HepG2 (cell line): ENCODE measurements around the gene GTF2H2. TPM values are rescaled to one million over a fixed set of nuclear protein-coding genes. Genes with fewer than 3 reads are reported as not detected.
"Not testable (repeated sequence)": the region's sequence is repeated elsewhere in the genome, so short reads cannot be mapped to it uniquely, and the experiment has no call there.

ENCODE experiments used
- ATAC-seq: fragments of 200-7000 bp; cut with Tn5 transposase; 3 replicates; pipeline ENCODE4 v1.9.1; 2020; ENCODE audit warnings: mild to moderate bottlenecking, moderate library complexity
- Bru-seq: library from RNA; stranded (reverse); fragments of 400-500 nt; gene quantifications from one replicate; lab custom pipeline; 2021; lab: Mats Ljungman, UMichigan
- BruChase-seq, 2 experiments: library from RNA; stranded (reverse); fragments of 400-500 nt; gene quantifications; one replicate each; lab custom pipeline; 2021; lab: Mats Ljungman, UMichigan
- BruUV-seq: library from RNA; stranded (reverse); fragments of 400-500 nt; replicated peaks from 2 replicates; lab custom pipeline; 2021; lab: Mats Ljungman, UMichigan
- CTCF ChIA-PET: fragments of 300-600 bp; formaldehyde crosslinking; extraction: SDS; loops from one replicate; lab custom pipeline; 2021; ENCODE audit warnings: low total read pairs, inconsistent platforms, low intra/inter-chr PET ratio; lab: Yijun Ruan, JAX
- POLR2A ChIA-PET: fragments of 350-600 bp; sonication (Branson Sonifier 250); formaldehyde crosslinking; loops from one replicate; lab custom pipeline; 2020; ENCODE audit warnings: antibody characterized with exemption, inconsistent platforms; lab: Yijun Ruan, JAX
- DNase-seq: peaks from one replicate; pipeline ENCODE4 v3.0.0-alpha.2; 2015; ENCODE audit warnings: low spot score
- FAIRE-seq: peaks from 3 replicates; lab custom pipeline; 2011; peaks lifted over from hg19 to GRCh38; lab: Jason Lieb, UNC
- H2AFZ ChIP-seq: one replicate; pipeline ENCODE4 v1.6.1; 2011; ENCODE audit warnings: low read length, inconsistent platforms
- H3K27ac ChIP-seq: fragments of 300-600 bp; 3 replicates; pipeline ENCODE4 v1.8.0; 2011; ENCODE audit warnings: mixed run types, mild to moderate bottlenecking, mixed read lengths, low read length, inconsistent platforms; ENCODE audit not compliant: insufficient read depth; ENCODE audit errors: extremely low read length
- H3K27me3 ChIP-seq, 2 experiments: fragments of 200-600 bp in 1 of 2; 2 replicates in 1 of 2; 3 replicates in 1 of 2; pipeline versions ENCODE4 v1.6.0 to v1.8.0; 2011; ENCODE audit warnings: low read length in 2 of 2, mild to moderate bottlenecking in 2 of 2, moderate library complexity in 2 of 2, inconsistent platforms in 1 of 2; ENCODE audit not compliant: insufficient read depth in 2 of 2, control insufficient read depth in 1 of 2
- H3K36me3 ChIP-seq, 2 experiments: fragments of 200-600 bp in 1 of 2; replicated peaks in 1 of 2; 2 replicates in 1 of 2; 3 replicates in 1 of 2; pipeline versions ENCODE4 v1.5.1 to v1.8.0; 2011; ENCODE audit warnings: low read length in 2 of 2, inconsistent platforms in 1 of 2; ENCODE audit not compliant: insufficient read depth in 2 of 2, control insufficient read depth in 1 of 2
- H3K4me1 ChIP-seq: 2 replicates; pipeline ENCODE4 v1.5.1; 2012; ENCODE audit warnings: low read length, inconsistent platforms; ENCODE audit not compliant: insufficient read depth
- H3K4me2 ChIP-seq: 2 replicates; pipeline ENCODE4 v1.6.0; 2011; ENCODE audit warnings: low read depth, low read length, inconsistent platforms
- H3K4me3 ChIP-seq, 3 experiments: fragments of 200-600 bp in 1 of 3; sonication (generic), shearing (Covaris generic) in 1 of 3; replicated peaks in 1 of 3; 2 replicates each; pipeline ENCODE4 v1.5.1; 2011 to 2016; ENCODE audit warnings: low read length in 3 of 3, inconsistent platforms in 2 of 3, low read depth in 2 of 3, mild to moderate bottlenecking in 2 of 3, control low read depth in 1 of 3, mixed read lengths in 1 of 3; ENCODE audit not compliant: insufficient read depth in 1 of 3
- H3K79me2 ChIP-seq: one replicate; pipeline ENCODE4 v1.6.1; 2011; ENCODE audit warnings: low read length, inconsistent platforms; ENCODE audit not compliant: insufficient read depth
- H3K9ac ChIP-seq: 2 replicates; pipeline ENCODE4 v1.6.0; 2011; ENCODE audit warnings: mild to moderate bottlenecking, low read depth, low read length, inconsistent platforms; ENCODE audit not compliant: insufficient read depth
- H3K9me3 ChIP-seq: 2 replicates; pipeline ENCODE4 v1.5.1; 2012; ENCODE audit warnings: mild to moderate bottlenecking, low read length
- H4K20me1 ChIP-seq: 2 replicates; pipeline ENCODE4 v1.6.0; 2011; ENCODE audit warnings: inconsistent platforms, mild to moderate bottlenecking, low read length, moderate library complexity; ENCODE audit not compliant: insufficient read depth
- WGBS: methylation state at CpG from one replicate; pipeline ENCODE4 v1.1.6; 2017; ENCODE audit warnings: low lambda C conversion rate; 5-methylcytosine and 5-hydroxymethylcytosine counted together
- in situ Hi-C: cut with HindIII; loops from 2 replicates; pipeline ENCODE4 v1.10.0; 2017; ENCODE audit warnings: low pct_unique_long_range_greater_than_20kb; ENCODE audit not compliant: extremely low pct_ligation_motif_present
- intact Hi-C: fragments of 100-400 bp; cut with micrococcal nuclease; formaldehyde crosslinking; loops from one replicate; pipeline ENCODE4 v1.10.0; 2022; ENCODE audit not compliant: unreplicated experiment
- long read RNA-seq, 2 experiments: library from RNA in 1 of 2; library from polyadenylated mRNA in 1 of 2; stranded (forward) in 1 of 2; unstranded in 1 of 2; transcript quantifications; one replicate each; pipeline ENCODE4 v2.0.0, GENCODE V29; 2019 to 2022
- polyA minus RNA-seq, 3 experiments: library from RNA; depleted of rRNA, polyadenylated mRNA; stranded (reverse); fragments of >200 nt; gene quantifications; 2 replicates each; pipeline ENCODE4 v1.2.3, GENCODE V29; 2011; ENCODE audit warnings: low replicate concordance in 1 of 3
- polyA plus RNA-seq, 8 experiments: library from polyadenylated mRNA; depleted of rRNA in 3 of 8; stranded (reverse) in 7 of 8; unstranded in 1 of 8; fragments of >200 nt; fragmentation: Illumina TruSeq in 4 of 8; extraction: Trizol in 4 of 8; gene quantifications; 2 replicates each; pipeline versions ENCODE4 v1.2.1 to v1.2.3, GENCODE V29; 2011 to 2016; ENCODE audit warnings: low read depth in 4 of 8, missing spikeins in 1 of 8, mixed read lengths in 1 of 8; ENCODE audit not compliant: insufficient read depth in 1 of 8
- total RNA-seq, 5 experiments: library from RNA; depleted of rRNA; stranded (reverse); fragments of >200 nt; fragmentation: Illumina TruSeq; extraction: Trizol; gene quantifications; 2 replicates each; pipeline ENCODE4 v1.2.3, GENCODE V29; 2016; ENCODE audit warnings: low read depth in 1 of 5

The GTF2H2 gene
- total RNA-seq (2016; rRNA removed; fragmentation: Illumina TruSeq; extraction: Trizol) (38.1 and 39.1 TPM in 2 replicates), polyA plus RNA-seq (2011; rRNA removed) (11.0 and 14.5 TPM in 2 replicates), polyA minus RNA-seq (2011; rRNA and poly(A)+ RNA removed; ENCODE audit: low replicate concordance) (3.0 and 10.3 TPM in 2 replicates), Bru-seq, nascent RNA (percentile 49 among the genes with signal in this experiment), BruChase-seq, experiment 1, labeled RNA remaining after a 6-hour chase (percentile 61 among the genes with signal in this experiment), BruChase-seq, experiment 2, labeled RNA remaining after a 2-hour chase (percentile 58 among the genes with signal in this experiment)
- total RNA-seq (2016; cell fraction: cytosol; rRNA removed; fragmentation: Illumina TruSeq; extraction: Trizol; ENCODE audit: low read depth), result 25.3 and 27.0 TPM in 2 replicates
- 38.7 and 42.1 TPM in 2 replicates for total RNA-seq (2016; cell fraction: insoluble cytoplasmic fraction; rRNA removed; fragmentation: Illumina TruSeq; extraction: Trizol)
- total RNA-seq (2016; cell fraction: membrane; rRNA removed; fragmentation: Illumina TruSeq; extraction: Trizol), result 28.4 and 29.0 TPM in 2 replicates
- 38.6 and 41.5 TPM in 2 replicates for total RNA-seq (2016; cell fraction: nucleus; rRNA removed; fragmentation: Illumina TruSeq; extraction: Trizol)
- polyA plus RNA-seq (2011; cell fraction: cytosol; rRNA removed), result 4.5 and 6.3 TPM in 2 replicates
- 10.6 and 13.9 TPM in 2 replicates for polyA plus RNA-seq (2011; cell fraction: nucleus; rRNA removed)
- polyA plus RNA-seq (2012), result 13.1 and 22.5 TPM in 2 replicates
- polyA plus RNA-seq (2016; cell fraction: cytosol; fragmentation: Illumina TruSeq; extraction: Trizol; ENCODE audit: low read depth), result 13.8 and 18.8 TPM in 2 replicates
- 39.5 and 45.9 TPM in 2 replicates for polyA plus RNA-seq (2016; cell fraction: insoluble cytoplasmic fraction; fragmentation: Illumina TruSeq; extraction: Trizol; ENCODE audit: low read depth)
- polyA plus RNA-seq (2016; cell fraction: membrane; fragmentation: Illumina TruSeq; extraction: Trizol; ENCODE audit: low read depth), result 19.9 and 23.2 TPM in 2 replicates
- 44.2 and 49.4 TPM in 2 replicates for polyA plus RNA-seq (2016; cell fraction: nucleus; fragmentation: Illumina TruSeq; extraction: Trizol; ENCODE audit: insufficient read depth, low read depth)
- 4.4 and 6.1 TPM in 2 replicates for polyA minus RNA-seq (2011; cell fraction: cytosol; rRNA and poly(A)+ RNA removed)
- 51.1 and 58.3 TPM in 2 replicates for polyA minus RNA-seq (2011; cell fraction: nucleus; rRNA and poly(A)+ RNA removed)
- long read RNA-seq, experiment 1, full-length matches to known transcripts, result 8 of 27 reads
- long read RNA-seq, experiment 1, partial matches to known transcripts, result 9 of 27 reads
- long read RNA-seq, experiment 1, other reads (novel, unspliced or antisense), result 10 of 27 reads
- long read RNA-seq, experiment 2, full-length matches to known transcripts, result 13 of 37 reads
- long read RNA-seq, experiment 2, partial matches to known transcripts, result 13 of 37 reads
- long read RNA-seq, experiment 2, other reads (novel, unspliced or antisense), result 11 of 37 reads

DNA sequence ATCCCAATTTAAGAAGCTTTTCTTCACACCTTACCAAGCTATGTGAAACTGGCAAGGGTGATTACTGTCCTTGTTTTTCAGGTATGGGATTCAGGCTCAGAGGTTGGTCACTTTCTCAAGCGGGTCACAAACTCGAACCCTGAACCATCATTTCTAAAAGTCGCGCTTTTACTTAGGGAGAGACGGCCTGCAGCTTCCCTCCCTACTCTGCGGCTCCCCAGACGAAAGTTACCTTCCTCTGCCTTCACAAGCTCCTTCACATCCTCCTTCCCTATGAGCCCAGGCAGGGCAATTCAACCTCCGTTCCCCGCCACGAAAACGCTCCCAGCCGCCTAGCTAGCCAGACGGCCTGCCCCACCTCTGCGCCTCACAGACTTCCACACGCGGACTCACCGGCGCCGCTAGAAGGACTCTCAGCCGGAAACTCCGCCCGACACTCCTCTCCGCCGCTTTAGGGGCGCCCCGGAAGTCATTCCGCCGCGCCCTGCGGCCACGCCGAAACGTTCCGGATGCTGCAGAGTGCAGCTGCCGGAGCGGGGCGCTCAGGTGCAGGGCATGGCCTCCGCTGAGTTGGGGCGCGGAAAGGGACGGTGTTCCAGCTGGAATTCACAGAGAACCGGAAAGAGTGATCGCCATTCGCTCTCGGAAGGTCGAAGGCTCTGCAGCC lies at the start of gene GTF2H2:
Gene GTF2H2, minus strand, starts transcription at position 415 of the 667 bp plus-strand sequence. CDS start 4,913 bp downstream, outside the sequence.
- H3K9me3 ChIP-seq, H3K9ac ChIP-seq, H3K36me3 ChIP-seq, in situ Hi-C loops, intact Hi-C loops, H4K20me1 ChIP-seq, POLR2A ChIA-PET, H2AFZ ChIP-seq, H3K27ac ChIP-seq, H3K4me3 ChIP-seq, BruUV-seq, H3K4me2 ChIP-seq, DNase-seq, H3K79me2 ChIP-seq, H3K4me1 ChIP-seq, H3K27me3 ChIP-seq, FAIRE-seq, CTCF ChIA-PET: not testable (repeated sequence)
- peak; percentile 97 for ATAC-seq
- no CpG with 5 or more reads among the region's 46 CpGs for WGBS

DNA sequence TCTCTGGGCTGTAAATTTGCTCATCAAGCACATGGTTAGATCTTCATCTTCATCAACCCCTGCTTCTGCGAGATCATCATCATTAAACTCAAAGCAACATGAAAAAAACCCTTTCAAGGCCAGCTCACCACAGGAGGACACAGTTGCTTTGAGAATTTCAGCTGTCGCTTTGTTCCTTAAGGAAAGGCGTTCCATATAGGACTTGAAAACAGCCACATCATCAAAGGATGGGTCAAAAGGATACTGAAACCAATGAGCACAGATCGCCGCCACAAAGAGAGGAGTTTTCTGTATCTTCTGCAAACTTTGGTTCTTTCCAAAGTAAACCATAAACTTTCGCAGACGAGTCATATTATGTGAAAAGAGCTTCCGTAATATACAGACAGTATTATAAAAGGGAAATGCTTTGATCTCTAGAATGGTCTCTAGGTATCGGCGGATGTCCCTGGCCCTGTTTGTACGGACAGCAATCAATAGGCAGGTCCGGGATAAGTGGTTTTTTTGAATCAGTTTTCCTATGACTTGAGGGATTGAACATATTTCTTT lies 42.3 kb upstream of the GTF2H2 start:
- intact Hi-C loops, H3K4me1 ChIP-seq, H3K79me2 ChIP-seq, ATAC-seq, CTCF ChIA-PET, H3K9ac ChIP-seq, BruUV-seq, H2AFZ ChIP-seq, POLR2A ChIA-PET, H3K27ac ChIP-seq, H3K4me2 ChIP-seq, H4K20me1 ChIP-seq, H3K4me3 ChIP-seq, H3K9me3 ChIP-seq, DNase-seq, H3K36me3 ChIP-seq, in situ Hi-C loops, H3K27me3 ChIP-seq, FAIRE-seq: not testable (repeated sequence)
- WGBS, result no CpG with 5 or more reads among the region's 12 CpGs

DNA sequence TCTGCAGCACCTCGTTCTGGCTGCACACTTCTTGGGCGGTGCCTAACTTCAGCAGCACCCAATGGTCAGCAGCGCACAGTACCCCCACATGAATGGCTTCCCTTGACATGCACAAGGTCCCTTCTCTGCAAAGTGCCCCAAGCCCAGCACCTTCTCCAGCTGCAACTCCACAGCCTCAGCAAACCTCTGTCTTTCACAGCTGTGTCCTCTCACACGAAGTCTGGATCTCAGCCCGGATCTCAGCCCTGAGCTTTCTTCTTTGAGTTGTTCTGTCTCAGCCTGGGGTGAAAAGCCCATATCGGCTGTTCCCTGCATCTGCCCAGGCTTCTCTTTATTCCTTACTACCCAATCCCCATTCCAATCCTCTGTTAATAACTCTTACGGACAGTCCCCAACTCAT lies 32.5 kb upstream of the GTF2H2 start:
- H3K79me2 ChIP-seq, in situ Hi-C loops, CTCF ChIA-PET, H4K20me1 ChIP-seq, H3K9ac ChIP-seq, H3K4me3 ChIP-seq, BruUV-seq, H3K4me1 ChIP-seq, H3K27me3 ChIP-seq, H3K9me3 ChIP-seq, DNase-seq, H3K36me3 ChIP-seq, H2AFZ ChIP-seq, POLR2A ChIA-PET, H3K4me2 ChIP-seq, ATAC-seq, FAIRE-seq, intact Hi-C loops, H3K27ac ChIP-seq: not testable (repeated sequence)
- WGBS, result no CpG with 5 or more reads among the region's 7 CpGs
